Iris pigment epithelial cell (primary cell): Measurements from ENCODE around the gene HSPA1A.
"Not testable (repeated sequence)": the region's sequence is repeated elsewhere in the genome, so short reads cannot be mapped to it uniquely, and the experiment has no call there.

Source experiments
- DNase-seq: peaks from one replicate; pipeline ENCODE4 v3.0.0-alpha.2; 2011; ENCODE audit warnings: low read depth

The HSPA1A gene

GRCh38 chr6:31781244-31782125 lies 33.9 kb upstream of the HSPA1A start:
- DNase-seq: no peak

GRCh38 chr6:31782126-31782855 lies 33.1 kb upstream of the HSPA1A start:
- DNase-seq: no peak

DNA sequence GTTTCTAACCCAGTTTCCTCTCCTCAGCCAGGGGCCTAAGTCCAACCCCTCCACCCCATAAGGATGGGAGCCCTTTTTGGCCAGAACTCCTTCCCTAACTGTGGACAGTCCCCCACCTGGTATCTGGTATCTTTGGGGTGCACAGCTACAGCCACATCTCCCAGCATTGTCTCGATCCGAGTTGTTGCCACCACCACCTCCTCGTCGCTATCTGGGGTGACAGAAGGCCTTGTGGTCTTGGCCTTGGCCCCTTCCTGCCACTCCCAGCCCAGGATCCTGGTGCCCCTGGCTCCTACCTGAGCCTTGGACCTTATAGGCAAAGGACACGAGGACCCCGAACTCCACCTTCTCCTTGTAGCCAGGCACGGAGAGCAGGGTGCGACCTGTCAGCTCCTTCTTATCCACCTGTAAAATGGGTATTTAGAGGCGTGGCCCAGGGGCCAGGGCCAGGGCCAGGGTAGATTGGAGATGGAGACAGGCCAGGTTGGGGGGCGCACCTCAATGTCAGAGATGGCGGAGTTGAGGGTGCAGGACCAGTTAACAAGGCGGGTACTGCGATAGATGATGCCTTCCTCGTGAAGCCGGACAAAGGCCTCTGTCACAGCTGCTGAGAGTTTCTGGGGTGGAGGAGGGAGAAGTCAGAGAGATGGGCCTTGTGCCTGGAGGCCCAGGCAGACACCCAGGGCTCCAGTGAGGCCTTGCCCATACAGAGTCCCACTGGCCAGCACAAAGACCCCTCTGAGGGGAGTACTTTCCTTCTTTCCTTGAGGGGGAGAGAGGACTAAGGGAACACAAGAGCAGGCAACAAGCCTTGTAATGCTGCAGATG lies 31.0 kb upstream of the HSPA1A start:
- no peak for DNase-seq

- DNase-seq: no peak
Observed at GRCh38 chr6:31785475-31785874, 29.9 kb upstream of the HSPA1A start.

- DNase-seq: peak; percentile 37
Observed at GRCh38 chr6:31791324-31792089, 23.8 kb upstream of the HSPA1A start.

DNA sequence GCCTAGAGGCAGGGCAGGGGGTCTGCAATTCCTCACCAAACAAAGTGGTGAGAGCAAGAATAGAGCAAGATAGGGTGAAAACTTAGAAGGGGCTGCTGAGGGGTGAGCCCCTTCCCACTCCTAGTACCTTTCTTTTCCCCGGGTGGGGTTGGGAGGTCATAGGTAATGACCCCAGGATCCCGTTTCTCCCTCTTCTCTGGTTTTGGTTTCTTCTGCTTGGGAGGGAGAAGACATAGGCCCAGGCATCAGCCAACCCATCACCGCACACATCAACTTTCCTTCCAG lies 23.3 kb upstream of the HSPA1A start:
- DNase-seq: no peak

DNA sequence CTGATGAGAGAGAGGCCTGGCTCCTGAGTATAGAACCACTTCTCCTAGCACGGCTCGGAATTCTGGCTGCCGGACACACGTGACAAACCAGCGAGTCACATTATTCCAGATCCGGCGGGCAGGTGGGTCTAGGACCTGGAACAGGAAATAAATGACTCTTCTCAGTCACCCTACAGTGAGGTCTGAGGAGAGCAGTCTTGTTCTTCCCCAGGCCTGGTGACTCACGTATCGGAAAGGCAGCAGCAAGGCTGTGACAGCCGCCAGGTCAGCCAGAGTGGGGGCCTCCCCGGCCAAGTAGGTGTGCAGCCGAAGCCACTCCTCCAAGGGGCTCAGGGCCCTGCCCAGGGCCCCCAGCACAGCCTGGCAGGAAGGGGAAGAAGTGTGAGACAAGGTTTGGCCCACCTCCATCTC lies 22.6 kb upstream of the HSPA1A start:
- peak; percentile 70 for DNase-seq

DNA sequence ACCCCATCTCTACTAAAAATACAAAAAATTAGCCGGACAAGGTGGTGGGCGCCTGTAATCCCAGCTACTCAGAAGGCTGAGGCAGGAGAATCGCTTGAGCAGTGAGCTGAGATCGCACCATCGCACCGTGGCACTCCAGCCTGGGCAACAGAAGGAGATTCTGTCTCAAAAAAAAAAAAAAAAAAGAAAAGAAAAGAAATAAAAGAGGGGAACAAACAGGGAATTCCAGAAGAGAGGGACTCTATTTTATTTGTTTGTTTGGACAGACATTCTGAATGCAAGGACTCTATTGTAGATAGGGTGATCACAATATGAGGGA lies 21.5 kb upstream of the HSPA1A start:
- not testable (repeated sequence) for DNase-seq

- DNase-seq: peak; percentile 63
Observed at GRCh38 chr6:31794294-31794865, 21.0 kb upstream of the HSPA1A start.

GRCh38 chr6:31794866-31795615 lies 20.3 kb upstream of the HSPA1A start:
- peak; percentile 59 for DNase-seq

DNA sequence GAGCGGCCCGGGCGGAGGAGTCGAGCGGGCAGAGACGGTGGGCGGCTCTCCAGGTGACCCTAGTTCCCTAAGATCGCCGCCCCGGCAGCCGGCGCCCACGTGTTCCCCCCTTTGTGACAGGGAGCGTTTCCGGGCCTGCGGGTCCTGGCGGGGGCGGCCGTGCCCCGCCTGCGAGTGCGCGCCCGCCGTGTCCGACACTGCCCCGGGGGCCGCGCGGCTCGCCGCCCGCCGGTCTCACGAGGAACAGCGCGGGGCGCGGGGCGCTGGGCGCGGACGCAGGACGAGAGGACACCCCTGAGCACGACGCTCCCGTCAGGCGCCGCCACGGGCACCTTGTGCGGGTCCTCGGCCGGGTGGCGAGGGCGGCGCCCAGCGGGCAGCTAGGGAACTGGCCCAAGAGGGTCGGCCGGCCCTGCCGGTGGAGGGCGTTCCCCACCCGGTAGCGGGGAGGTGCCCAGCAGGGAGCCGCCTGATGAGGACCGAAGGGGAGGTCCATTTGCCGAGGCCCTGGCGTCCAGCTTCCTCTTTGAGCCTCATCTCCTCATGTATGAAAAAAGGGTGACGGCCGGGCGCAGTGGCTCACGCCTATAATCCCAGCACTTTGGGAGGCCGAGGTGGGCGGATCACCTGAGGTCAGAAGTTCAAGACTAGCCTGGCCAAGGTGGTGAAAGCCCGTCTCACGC lies 19.6 kb upstream of the HSPA1A start, which contains the start of gene VARS1:
Gene VARS1, minus strand, starts transcription at position 137 of the 683 bp plus-strand sequence. CDS start 535 bp downstream, outside the sequence.
- peak; percentile 87 for DNase-seq

GRCh38 chr6:31796993-31797385 lies 18.4 kb upstream of the HSPA1A start:
- DNase-seq: no peak

DNA sequence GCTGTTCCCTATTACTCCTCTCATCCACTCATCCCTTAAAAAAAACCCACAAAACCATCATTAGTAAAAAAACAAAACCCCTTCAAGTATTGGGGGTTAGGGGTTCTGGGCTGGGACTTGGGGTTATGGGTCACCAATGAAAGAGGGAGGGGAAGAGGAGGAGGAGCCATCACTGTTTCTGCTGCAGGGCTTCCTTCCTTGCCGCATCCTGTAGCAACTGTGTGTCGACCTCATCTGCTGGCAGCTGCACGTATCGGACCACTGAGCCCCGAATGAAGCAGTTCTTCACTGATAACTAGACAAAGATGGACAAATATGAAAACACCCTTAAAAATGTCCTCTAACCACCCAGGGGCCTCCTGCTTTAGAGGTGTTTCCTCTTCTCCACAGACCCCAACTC lies 17.8 kb upstream of the HSPA1A start:
- no peak for DNase-seq

GRCh38 chr6:31799781-31800180 lies 15.6 kb upstream of the HSPA1A start:
- no peak for DNase-seq

- not testable (repeated sequence) for DNase-seq
Observed at GRCh38 chr6:31801031-31801927, 14.1 kb upstream of the HSPA1A start.

DNA sequence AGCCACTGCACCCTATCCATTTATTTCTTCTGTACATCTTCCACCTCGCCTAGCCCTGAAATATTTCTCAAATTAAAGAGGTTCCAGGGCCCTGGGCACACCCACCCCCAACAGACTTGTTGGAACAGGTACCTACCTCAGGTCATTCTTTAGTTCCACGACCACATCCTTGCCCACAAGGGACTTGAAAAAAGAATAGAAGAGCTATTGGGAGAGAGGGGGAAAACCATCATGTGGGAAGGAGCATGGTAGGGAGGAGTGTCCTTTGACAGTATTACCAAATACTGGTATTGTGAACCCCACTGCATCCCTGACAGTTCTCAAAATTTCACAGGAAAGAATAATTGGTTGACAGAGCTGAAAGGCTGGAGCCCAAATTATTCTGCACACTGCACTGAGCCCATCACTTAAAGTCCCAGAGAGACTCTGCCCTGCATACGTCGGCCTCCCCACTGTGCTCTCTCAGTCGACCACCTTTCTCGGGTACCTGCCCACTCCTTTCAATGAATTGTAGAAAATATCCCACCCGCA lies 9.3 kb upstream of the HSPA1A start:
- no peak for DNase-seq

- DNase-seq: peak; percentile 97
Observed at GRCh38 chr6:31806470-31807272, 8.7 kb upstream of the HSPA1A start, which contains the start of gene LSM2. TSS of gene LSM2 (minus strand) at chr6:31806966. CDS start at chr6:31806757, 209 bp downstream.

- DNase-seq: not testable (repeated sequence)
Observed at GRCh38 chr6:31808599-31808998, 6.7 kb upstream of the HSPA1A start.
